Measurements from ENCODE around the gene ZFYVE16.

DNA sequence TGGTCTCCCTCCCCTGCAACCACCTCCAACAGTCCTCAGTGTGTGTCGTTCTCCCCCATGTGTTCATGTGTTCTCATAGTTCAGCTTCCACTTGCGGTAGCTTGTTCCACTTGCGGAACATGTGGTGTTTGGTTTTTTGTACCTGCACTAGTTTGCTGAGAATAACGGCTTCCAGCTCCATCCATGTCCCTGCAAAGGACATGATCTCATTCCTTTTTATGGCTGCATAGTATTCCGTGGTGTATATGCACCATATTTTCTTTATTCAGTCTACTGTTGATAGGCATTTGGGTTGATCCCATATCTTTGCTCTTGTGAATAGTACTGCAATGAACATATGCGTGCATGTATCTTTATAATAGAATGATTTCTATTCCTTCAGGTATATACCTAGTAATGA is 43.0 kb upstream of the ZFYVE16 start:
- TF ChIP-seq PBX3 (IDR thresholded peaks at IDR 0.05) (no peak), RCOR1 (IDR thresholded peaks at IDR 0.05; ENCODE audit: low read depth, low read length) (no peak), CEBPB (IDR thresholded peaks at IDR 0.05) (no peak), RAD21 (conservative IDR thresholded peaks at IDR 0.05 in 1 of 2, IDR thresholded peaks at IDR 0.05 in 1 of 2) (no peak), JUN (IDR thresholded peaks at IDR 0.05) (no peak), HOXA7 (CRISPR knock-in tag; IDR thresholded peaks at IDR 0.05) (no peak), RNF2 (IDR thresholded peaks at IDR 0.05; ENCODE audit: borderline replicate concordance, low read depth) (no peak), POLR2AphosphoS2 (conservative IDR thresholded peaks at IDR 0.05; ENCODE audit: low read length) (no peak), ELK1 (IDR thresholded peaks at IDR 0.05; ENCODE audit: low read depth, low read length) (no peak), POLR2A (IDR thresholded peaks at IDR 0.05; ENCODE audit: low read length) (no peak), SMC3 (IDR thresholded peaks at IDR 0.05) (no peak), FOSL2 (IDR thresholded peaks at IDR 0.05) (no peak), FOSL2 (CRISPR knock-in tag; IDR thresholded peaks at IDR 0.05) (no peak)
- TF ChIP-seq, protein P1, sequence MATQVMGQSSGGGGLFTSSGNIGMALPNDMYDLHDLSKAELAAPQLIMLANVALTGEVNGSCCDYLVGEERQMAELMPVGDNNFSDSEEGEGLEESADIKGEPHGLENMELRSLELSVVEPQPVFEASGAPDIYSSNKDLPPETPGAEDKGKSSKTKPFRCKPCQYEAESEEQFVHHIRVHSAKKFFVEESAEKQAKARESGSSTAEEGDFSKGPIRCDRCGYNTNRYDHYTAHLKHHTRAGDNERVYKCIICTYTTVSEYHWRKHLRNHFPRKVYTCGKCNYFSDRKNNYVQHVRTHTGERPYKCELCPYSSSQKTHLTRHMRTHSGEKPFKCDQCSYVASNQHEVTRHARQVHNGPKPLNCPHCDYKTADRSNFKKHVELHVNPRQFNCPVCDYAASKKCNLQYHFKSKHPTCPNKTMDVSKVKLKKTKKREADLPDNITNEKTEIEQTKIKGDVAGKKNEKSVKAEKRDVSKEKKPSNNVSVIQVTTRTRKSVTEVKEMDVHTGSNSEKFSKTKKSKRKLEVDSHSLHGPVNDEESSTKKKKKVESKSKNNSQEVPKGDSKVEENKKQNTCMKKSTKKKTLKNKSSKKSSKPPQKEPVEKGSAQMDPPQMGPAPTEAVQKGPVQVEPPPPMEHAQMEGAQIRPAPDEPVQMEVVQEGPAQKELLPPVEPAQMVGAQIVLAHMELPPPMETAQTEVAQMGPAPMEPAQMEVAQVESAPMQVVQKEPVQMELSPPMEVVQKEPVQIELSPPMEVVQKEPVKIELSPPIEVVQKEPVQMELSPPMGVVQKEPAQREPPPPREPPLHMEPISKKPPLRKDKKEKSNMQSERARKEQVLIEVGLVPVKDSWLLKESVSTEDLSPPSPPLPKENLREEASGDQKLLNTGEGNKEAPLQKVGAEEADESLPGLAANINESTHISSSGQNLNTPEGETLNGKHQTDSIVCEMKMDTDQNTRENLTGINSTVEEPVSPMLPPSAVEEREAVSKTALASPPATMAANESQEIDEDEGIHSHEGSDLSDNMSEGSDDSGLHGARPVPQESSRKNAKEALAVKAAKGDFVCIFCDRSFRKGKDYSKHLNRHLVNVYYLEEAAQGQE (IDR thresholded peaks at IDR 0.05), result no peak
- TF ChIP-seq, protein P2, sequence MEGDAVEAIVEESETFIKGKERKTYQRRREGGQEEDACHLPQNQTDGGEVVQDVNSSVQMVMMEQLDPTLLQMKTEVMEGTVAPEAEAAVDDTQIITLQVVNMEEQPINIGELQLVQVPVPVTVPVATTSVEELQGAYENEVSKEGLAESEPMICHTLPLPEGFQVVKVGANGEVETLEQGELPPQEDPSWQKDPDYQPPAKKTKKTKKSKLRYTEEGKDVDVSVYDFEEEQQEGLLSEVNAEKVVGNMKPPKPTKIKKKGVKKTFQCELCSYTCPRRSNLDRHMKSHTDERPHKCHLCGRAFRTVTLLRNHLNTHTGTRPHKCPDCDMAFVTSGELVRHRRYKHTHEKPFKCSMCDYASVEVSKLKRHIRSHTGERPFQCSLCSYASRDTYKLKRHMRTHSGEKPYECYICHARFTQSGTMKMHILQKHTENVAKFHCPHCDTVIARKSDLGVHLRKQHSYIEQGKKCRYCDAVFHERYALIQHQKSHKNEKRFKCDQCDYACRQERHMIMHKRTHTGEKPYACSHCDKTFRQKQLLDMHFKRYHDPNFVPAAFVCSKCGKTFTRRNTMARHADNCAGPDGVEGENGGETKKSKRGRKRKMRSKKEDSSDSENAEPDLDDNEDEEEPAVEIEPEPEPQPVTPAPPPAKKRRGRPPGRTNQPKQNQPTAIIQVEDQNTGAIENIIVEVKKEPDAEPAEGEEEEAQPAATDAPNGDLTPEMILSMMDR (IDR thresholded peaks at IDR 0.05), result no peak
